Middle frontal gyrus (tissue), 1 donor: ENCODE measurements around the gene FLYWCH2.
"Not testable (repeated sequence)": the region's sequence is repeated elsewhere in the genome, so short reads cannot be mapped to it uniquely, and the experiment has no call there.

Experiments
- DNase-seq: peaks from one replicate; pipeline ENCODE4 v3.0.0-alpha.2; 2015; ENCODE audit warnings: low spot score; ENCODE audit errors: extremely low spot score

The FLYWCH2 gene

DNA sequence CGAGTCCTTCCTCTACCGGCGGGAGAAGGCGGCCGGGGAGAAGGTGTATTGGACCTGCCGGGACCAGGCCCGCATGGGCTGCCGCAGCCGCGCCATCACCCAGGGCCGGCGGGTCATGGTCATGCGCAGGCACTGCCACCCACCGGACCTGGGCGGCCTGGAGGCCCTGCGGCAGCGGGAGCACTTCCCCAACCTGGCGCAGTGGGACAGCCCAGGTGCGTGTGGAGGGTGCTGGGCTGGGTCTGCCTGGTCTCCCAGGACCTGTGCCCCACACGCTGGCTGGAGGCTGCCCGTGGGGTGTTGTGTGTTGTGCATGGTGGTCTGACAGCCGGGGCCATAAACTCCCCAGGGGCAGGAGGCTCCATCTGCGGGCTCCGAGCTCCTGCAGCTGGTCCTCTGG, 54.2 kb downstream of the FLYWCH2 start:
- DNase-seq, result no peak

DNA sequence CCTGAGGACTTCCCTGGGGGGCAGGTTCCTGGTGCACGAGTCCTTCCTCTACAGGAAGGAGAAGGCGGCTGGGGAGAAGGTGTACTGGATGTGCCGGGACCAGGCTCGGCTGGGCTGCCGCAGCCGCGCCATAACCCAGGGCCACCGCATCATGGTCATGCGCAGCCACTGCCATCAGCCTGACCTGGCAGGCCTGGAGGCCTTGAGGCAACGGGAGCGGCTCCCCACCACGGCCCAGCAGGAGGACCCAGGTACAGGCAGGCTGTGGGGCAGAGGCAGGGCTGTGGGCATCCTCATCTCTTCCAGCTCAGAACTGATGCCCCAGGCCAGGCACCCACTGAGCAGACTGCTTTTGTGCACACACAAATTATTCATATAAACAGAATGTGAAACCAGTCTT, 55.2 kb downstream of the FLYWCH2 start:
- no peak for DNase-seq

DNA sequence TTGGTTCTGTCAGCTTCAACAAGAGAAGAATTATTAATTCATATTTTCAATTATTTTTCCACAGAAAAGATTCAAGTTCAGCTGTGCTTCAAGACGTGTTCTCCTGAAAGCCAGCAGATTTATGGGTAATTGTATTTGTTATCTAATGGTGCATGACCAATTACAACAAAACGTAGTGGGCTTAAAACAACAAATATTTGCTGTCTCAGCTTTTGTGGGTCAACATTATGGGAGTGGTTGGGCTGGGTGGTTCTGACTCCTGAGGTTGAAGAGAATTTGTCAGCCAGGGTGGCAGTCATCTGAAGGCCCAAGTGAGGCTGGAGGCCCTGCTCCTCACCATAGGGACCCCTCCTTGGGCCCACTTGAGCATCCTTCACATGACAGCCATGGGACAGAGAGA, 57.0 kb downstream of the FLYWCH2 start:
- DNase-seq, result no peak

DNA sequence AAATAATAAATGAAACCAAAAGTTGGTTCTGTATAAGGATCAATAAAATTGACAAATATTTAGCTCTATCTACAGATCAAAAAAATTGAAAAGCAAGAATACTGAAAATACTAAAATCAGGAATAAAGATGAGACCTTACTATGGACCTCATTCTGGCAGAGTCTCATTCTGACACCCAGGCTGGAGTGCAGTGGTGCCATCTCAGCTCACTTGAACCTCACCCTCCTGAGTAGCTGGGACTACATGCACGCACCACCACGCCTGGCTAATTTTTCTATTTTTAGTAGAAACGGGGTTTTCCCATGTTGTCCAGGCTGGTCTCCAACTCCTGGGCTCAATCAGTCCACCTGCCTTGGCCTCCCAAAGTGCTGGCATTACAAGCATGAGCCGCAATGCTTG, 59.0 kb downstream of the FLYWCH2 start:
- no peak for DNase-seq

DNA sequence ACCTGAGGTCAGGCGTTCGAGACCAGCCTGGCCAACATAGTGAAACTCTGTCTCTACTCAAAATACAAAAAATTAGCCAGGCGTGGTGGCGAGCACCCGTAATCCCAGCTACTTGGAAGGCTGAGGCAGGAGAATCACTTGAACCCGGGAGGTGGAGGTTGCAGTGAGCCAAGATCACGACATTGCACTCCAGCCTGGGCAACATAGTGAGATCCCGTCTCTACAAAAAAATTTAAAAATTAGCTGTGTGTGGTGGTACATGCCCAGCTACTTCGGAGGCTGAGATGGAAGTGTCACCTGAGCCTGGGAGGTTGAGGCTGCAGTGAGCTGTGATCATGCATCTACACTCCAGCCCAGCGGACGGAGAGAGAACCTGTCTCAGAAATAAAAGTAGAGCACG, 60.7 kb downstream of the FLYWCH2 start:
- DNase-seq, result not testable (repeated sequence)

DNA sequence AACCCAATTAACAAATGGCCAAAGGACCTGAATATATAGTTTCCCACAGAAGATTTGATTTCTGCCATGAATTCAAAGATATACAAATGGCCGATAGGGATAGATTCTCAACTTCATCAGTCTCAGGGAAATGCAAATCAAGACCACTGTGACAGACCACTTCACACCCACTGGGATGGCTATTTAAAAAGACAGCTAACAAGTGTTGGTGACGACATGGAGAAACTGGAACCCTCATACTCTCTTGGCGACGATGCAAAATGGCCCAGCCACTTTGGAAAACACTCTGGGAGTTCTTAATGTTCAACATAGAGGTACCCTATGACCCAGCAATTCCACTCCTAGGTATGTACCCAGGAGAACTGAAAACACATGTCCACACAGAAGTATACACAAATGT, 63.6 kb downstream of the FLYWCH2 start:
- no peak for DNase-seq
